Measurements from ENCODE around the gene PREX1.

The PREX1 gene

GRCh38 chr20:48751871-48752270 lies 75.9 kb downstream of the PREX1 start:
- TF ChIP-seq, protein P1, sequence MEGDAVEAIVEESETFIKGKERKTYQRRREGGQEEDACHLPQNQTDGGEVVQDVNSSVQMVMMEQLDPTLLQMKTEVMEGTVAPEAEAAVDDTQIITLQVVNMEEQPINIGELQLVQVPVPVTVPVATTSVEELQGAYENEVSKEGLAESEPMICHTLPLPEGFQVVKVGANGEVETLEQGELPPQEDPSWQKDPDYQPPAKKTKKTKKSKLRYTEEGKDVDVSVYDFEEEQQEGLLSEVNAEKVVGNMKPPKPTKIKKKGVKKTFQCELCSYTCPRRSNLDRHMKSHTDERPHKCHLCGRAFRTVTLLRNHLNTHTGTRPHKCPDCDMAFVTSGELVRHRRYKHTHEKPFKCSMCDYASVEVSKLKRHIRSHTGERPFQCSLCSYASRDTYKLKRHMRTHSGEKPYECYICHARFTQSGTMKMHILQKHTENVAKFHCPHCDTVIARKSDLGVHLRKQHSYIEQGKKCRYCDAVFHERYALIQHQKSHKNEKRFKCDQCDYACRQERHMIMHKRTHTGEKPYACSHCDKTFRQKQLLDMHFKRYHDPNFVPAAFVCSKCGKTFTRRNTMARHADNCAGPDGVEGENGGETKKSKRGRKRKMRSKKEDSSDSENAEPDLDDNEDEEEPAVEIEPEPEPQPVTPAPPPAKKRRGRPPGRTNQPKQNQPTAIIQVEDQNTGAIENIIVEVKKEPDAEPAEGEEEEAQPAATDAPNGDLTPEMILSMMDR (IDR thresholded peaks at IDR 0.05; ENCODE audit: extremely low read depth, missing control alignments): no peak
- no peak for DNase-seq (ENCODE audit: low spot score)

DNA sequence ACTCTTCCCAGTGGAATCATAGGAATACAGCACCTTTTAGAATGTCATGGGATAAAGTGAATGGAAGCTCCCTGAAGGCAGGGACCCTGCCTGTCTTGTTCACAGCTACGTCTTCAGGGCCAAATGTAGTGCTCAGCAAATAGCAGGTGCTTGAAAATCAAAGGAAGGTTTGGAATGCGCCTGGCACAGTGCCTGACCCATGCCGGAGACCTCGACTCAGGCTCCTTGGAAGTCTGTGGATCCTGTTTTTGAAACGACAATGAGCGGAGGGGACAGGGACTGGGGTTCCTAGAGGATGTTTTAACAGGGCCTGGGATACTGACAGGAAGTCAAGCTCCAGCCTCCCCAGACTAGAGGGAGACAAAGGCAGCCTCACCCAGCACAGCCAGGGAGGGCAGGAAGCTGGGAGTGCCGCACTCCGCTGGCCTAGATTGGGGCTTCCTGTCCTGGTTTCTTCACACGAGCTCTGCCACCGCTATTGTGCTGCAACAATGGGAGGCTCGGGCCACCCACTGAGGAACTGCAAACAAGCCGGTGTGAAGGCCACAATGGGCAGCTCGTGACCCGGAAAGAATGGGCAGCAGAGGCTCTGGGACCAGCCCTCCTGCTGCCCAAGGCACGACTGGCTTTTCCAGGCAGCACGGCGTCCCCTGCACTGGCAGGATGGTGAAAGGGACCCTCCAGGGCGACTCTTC lies 76.7 kb downstream of the PREX1 start:
- no peak for DNase-seq (ENCODE audit: low spot score)
- TF ChIP-seq, protein P1 (IDR thresholded peaks at IDR 0.05; ENCODE audit: extremely low read depth, missing control alignments): no peak

GRCh38 chr20:48750376-48750775 lies 77.4 kb downstream of the PREX1 start:
- DNase-seq (ENCODE audit: low spot score): no peak
- TF ChIP-seq, protein P1 (IDR thresholded peaks at IDR 0.05; ENCODE audit: extremely low read depth, missing control alignments): no peak

DNA sequence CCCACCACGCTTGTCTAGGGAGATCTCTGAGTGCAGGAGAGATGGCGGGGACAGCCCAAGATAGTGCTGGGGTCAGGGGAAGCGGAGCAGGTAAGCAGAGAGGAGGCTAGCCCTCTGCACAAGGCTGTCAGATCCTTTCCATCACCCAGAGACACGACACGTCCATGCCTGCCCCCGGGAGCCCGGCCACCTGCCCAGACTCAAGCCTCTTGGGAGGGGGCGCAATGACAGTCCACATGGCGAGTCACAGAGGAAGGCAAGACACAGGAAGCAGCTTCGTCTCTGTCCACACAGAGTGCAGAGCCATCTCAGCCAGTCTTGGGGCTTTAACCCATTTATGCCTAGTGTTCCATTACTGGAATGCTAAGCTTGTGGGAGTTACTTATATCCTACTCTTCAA lies 78.4 kb downstream of the PREX1 start:
- DNase-seq (ENCODE audit: low spot score): no peak
- TF ChIP-seq, protein P1 (IDR thresholded peaks at IDR 0.05; ENCODE audit: extremely low read depth, missing control alignments): no peak

DNA sequence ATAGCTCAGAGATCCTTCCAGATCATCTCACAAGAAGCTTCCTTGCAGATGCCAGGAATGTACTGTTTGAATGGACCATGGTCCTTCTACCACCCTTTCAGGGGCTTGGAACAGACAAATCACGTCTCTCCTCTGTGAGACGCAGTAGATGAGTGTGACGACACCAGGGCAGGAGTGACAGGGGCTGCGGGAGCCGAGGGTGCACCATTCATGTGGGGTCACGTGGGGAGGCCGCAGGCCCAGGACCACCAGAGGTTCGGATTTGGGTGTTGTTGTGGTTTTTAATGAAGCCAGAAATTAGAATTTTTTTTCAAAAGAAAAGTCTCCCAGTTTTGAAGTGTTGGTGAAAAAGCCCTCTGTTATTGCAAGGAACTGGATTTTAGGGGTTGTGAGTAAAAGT lies 79.2 kb downstream of the PREX1 start:
- TF ChIP-seq, protein P1 (IDR thresholded peaks at IDR 0.05; ENCODE audit: extremely low read depth, missing control alignments): no peak
- no peak for DNase-seq (ENCODE audit: low spot score)

- no peak for DNase-seq (ENCODE audit: low spot score)
- TF ChIP-seq, protein P1 (IDR thresholded peaks at IDR 0.05; ENCODE audit: extremely low read depth, missing control alignments): no peak
These were observed 79.9 kb downstream of the PREX1 start for GRCh38 chr20:48747840-48748414.

GRCh38 chr20:48745330-48745729 lies 82.5 kb downstream of the PREX1 start:
- TF ChIP-seq, protein P1 (IDR thresholded peaks at IDR 0.05; ENCODE audit: extremely low read depth, missing control alignments): no peak
- DNase-seq (ENCODE audit: low spot score): no peak

All from GM20000 (cell line).